ENCODE data around the gene ACIN1.

Gene ACIN1

DNA sequence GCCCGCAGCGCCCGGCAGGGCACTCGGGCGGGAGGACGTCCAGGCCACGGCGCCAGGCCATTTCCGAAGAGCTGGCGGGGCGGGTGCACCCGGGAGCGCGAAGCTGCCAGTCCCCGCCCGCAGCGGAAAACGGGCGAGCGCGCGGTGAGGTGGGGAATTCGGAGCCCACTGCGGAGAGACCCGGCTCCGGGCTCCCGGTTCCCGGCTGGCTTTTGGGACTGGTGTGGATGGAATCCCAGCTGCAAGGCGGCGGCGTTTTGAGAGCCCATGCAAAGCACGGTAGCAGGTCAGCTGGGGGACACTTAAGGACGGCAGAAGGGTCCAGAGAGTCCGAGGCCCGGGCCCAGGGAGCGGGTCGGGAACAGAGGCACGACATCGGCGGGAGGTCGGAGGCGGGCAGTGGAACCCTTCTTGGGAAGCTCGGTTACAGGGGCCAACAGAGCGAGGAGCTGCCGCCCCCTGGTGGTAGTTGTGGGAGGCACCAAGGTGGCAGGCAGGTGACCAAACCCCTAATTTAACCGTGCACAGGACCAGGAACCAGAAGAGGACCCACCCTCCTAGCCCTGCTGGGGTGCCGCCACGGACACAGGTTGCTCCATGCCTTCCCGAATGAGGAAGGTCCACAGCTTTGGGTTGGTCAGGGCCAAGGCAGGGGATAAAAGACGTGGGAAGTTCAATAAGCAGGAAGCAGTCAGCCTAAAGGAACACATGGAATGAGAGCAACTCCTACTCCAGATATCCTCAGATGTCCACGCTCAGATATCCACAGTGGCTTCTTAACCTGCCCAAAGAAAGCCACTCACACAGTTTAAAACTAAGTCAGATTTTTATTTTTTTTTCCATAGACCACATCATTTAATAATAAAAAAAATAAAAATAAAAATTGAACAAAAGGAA lies 36.9 kb downstream of the ACIN1 start:
- peak; percentile 77 for DNase-seq (ENCODE audit: low spot score)

DNA sequence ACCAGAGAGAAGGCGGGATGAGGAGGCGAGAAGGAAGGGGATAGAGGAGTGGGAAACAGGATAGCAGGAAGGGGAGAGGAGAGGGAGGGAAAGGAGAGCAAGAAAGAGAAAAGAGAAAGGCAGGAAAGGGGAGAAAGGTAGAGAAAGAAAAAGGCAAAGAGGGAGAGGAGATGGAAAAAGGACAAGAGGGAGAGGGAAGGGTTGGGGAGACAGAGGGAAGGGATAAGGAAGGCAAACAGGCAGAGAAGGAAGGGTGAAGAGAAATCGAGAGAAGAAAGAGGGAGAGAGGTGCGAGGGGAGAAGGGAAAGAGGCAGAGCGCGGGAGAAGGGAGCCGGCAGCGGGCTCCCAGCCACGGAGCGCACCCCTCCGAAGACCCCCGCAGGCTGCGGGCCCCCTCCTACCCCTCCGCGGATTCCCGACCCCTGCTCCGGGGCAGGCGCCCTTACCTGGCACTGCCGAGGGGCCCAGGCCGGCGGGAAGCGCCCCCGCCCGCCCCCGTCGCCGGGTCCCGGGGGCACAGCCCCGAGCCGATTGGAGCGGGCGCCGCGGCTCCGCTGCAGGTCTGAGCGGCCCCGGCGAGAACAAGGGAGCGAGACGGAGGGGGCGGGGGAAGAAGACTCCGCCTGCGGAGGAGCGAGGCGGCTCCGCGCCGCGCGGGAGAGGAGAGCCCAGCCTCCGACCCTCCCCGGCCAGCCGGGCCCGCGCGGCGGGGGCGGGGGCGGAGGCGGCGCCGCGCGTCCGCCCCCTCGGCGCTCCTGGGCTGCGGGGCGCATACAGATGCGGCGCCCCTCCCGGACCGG lies 37.8 kb downstream of the ACIN1 start, which contains the start of gene CDH24:
CDH24 (minus strand) TSS at position 565 of the 801 bp plus-strand sequence. CDS start 1,787 bp downstream, outside the sequence.
- DNase-seq (ENCODE audit: low spot score): peak; percentile 54

DNA sequence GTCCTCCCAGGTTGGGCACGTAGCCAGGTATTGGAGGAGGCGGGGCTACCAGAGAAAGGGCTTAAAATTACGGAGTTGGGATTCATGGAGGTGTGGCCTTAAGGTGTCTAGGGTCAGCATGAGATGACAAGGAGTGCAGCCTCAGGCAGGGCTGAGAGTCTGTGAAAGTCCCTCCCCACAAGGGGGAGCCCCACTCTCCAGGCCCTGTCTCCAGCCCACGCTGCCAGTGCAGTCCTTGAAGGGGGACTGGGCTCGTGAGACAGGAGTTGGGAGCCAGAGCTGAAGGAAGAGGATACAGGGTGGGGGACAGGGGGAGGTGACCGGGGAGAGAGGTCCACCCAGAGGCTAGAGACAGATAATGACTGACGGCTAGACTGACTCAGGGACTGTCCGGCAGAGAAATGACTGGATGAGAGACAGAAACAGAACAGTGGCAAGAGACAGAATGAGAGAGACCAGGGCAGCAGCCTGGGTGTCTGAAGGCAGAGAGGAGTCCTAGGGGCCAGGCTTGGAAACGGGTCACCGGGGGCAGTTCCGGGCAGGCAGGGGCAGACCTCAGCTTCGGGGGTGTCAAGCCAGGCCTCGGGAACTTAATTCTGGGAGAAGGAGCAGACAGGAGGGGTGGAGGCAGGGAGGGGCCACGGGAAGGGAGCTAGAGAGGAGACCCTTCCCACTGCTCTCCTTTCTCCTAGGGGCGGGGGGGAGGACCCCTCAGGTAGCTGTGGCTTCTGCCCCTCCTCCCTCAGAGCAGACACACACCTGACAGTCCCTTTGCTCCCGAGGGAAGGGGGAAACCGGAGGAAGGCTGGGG lies 38.6 kb downstream of the ACIN1 start:
- peak; percentile 57 for DNase-seq (ENCODE audit: low spot score)

DNA sequence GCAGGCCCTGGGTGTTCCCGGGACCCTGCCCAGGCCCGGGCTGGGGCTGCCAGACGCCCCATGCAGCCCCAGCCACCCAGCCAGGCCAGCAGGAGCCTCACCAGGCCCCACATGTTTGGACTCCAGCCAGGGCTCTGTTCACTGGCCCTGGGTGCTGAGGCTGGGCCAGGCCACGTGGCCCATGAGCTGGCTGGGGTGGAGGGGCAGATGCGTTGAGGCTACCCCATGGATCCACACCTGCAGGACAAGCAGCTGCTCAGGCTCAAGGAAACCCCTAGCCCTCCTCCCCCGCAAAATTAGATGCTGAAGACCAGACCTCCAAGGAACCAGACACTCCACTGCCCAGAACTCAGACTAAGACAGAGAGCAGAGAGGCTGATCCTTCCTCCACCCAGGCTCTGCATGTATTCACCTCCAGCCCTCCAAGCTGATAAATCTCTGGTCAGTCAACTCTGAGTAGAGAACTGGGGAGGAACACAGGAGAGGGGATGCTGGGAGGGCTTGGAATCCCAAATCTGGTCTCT lies 39.3 kb downstream of the ACIN1 start:
- peak; percentile 54 for DNase-seq (ENCODE audit: low spot score)

DNA sequence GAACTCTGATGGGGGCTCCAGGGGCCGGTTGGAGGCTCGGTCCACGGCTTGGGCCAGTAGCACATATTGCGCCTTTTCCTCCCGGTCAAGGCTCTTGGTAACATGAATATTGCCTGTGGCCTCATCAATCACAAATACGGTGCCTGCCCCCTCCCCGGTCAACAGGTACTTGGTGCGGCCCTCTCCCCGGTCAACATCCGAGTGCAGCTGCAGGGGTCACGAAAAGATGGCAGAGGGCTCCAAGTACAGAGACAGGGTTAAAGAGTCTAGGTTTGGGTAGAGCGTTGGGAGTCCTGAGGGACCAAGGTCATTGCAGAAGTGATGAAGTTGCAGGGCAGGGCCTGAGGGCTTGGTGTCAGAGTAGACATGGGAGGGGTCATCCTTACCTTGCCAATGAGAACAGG lies 39.8 kb downstream of the ACIN1 start:
- DNase-seq (ENCODE audit: low spot score): no peak

DNA sequence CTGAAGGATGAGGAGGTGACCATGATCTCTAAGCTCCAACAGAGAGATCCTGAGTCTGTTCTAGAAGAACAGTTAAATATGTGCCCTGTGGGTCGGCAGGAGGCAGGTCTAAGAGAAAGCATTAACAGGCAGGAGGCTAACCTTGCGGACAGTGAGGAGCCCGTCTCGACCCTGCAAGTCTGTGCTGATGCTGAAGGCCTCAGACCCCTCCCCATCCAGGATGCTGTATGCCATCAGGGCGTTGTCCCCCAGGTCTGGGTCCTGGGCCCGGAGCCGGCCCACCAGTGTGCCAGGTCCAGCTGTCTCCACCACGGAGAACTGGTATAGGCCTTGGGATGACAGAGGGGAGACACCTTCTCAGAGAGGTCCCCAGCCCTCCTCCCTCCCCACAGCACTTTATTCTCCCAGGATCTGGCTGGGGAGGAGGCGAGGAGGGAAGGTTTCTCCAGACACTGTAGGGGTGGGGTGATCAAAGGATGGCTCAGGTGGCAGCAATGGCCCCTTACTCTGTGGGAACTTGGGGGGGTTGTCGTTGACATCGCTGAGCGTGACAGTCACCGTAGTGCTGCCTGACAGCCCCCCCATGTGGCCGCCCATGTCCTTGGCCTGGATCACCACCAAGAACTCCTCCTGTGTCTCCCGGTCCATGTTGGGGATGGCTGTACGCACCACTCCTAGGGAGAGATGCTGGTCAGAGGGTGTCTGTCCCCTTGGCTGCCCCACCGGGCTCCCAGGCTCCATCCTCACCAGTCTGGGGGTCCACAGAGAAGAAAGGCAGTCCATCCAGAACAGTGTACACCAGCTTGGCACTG lies 40.7 kb downstream of the ACIN1 start:
- no peak for DNase-seq (ENCODE audit: low spot score)

DNA sequence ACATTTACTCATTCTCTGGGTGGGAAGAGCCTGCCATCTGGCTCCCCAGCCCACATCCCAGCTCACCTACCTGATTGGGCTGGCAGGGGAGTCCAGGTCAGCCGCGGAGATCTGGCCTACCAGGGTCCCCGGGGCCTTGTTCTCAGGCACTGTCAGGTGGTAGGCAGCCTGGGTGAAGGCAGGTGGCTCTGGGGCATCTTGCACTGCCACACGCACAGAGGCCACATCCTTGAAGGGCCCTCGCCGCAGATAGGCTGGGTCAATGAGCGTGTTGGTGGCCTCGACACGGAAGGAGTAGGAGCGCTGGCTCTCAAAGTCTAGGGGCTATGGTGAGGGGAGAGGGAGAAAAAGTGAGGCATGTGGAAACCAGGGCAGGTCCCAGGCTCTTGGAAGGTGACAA lies 41.5 kb downstream of the ACIN1 start:
- DNase-seq (ENCODE audit: low spot score): no peak

DNA sequence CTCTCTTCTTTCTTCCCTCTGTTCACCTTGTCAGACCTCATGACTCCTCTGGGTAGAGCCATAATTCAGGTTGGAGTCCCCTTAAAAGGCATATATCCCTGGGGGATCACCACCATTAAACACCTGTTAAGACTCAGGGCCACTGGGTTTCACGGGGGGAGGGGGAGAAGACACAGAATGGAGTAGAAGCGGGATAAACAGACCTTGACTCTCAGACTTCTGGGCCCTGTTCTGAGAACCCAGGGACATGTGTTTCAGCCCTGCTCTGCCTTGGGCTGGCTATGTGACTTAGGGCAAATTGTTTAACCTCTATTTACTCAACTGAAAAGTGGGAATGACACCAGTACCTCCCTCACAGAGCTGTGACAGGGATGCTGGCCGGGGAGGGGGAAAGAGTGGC lies 42.3 kb downstream of the ACIN1 start:
- no peak for DNase-seq (ENCODE audit: low spot score)

DNA sequence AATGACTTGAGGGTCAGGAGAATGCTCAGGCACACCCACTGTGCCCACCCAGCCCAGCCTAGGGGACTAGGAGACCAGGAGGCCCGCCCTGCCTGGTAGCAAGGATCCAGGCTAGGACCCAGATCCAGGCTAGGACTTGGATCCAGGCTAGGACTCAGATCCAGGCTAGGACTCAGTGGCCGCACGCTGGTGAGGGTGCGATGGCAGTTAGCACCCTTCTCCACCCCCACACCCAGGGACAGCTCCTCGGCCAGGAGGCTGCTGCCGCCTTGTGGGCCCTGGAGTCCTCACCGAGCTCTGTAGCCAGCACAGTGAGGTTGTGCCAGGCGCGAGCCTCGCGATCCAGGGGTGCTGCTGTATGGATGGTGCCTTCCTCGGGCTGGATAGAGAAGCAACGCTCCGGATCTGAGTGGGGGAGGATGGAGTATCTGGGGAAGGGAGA lies 42.7 kb downstream of the ACIN1 start:
- no peak for DNase-seq (ENCODE audit: low spot score)

DNA sequence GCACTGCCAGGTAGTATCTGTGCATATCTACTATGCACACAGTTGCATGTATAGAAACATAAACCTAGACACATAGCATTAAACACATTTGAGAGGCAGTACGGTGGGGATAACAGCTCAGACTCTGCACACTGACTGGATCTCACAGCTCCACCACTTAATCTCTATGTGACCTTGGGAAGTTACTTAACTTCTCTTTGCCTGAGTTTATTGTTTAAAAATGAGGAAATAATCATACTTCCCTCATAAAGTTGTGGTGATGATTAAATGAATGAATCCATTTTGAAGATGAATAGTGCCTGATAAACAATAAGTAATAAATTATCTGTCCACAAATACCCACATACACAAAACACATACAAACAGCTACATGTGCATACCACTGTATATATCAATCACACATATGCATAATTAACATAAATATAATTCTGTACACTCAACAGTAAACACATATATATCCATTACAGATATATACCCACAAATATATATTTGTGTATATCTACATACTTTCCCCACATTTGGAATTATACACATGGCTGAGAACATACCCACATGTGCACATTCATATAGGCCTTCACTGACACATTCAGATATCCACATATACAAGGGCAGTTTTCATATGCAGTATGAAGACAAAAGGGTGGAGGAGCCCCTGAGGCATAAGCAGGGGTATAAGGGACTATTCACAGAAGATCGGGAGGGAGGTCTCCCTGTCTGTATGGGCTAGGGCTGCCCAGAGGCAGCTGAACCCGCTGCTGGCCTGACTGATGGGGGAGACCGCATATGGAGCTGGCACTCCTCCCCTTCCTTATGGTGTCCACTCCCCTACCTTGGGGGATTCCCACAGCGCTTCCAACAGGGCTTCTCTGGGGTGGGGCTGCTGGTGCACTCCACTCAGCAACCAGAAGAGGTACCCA lies 43.5 kb downstream of the ACIN1 start:
- no peak for DNase-seq (ENCODE audit: low spot score)

DNA sequence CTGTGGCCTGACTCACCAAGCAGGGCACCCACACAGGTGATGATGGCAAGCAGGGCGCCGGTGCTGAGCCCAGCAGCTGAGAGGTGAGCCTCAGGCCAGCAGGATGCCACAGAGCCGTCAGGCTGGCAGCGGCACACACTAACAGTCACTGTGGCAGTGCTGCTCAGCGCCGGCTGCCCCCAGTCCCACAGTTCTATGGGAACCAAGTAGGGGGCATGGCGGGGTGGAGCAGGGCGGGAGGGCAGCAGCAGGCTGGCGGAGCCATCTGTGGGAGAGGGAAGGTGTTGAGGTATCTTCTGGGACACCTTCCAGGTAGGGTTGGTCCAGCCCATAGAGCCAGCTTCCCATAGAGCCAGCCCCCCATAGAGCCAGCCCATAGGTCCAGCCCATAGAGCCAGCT lies 45.9 kb downstream of the ACIN1 start:
- DNase-seq (ENCODE audit: low spot score): no peak

DNA sequence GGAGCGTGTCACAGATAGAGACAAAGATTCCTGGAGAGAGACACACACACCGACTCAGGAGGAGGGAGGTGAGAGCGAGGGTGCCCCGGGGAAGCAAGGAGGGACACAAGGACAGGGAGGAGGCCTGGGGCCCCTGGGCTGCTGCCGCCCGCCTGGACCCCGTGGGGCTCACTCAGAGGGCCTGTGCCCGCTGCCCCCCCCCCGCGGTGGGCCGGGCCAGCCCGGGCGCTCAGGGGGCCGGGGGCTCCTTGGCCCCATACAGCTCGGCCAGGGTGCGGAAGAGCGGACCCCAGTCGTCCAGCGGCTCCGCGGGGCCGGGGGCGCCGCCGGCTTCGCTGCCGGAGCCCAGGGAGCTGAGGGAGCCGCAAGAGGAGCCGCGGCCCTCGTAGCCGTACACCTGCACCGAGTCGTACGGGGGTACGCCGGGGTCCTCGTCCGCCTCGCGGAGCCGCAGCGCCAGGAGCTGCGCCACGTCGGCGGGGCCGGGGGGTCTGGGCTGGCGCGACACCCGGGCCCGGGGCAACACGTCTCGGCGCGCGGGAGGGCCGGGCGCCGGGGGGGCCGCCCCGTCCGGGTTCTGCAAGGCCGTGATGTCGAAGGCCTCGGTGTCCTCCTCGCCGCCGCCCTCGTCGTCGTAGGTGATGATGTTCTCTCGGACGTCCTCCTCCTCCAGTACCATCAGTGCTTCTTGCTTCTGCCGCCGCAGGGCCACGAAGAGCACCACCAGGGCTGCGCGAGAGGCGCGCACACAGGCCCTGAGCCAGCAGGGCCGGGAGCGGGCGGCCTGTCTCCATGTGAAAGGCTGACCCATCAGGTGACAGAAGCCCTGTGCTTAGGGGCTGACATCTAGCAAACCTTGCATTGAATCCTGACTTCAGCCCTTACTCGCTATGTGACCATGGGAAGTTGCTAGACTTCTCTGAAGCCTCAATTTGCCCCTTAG lies 46.9 kb downstream of the ACIN1 start:
- no peak for DNase-seq (ENCODE audit: low spot score)

DNA sequence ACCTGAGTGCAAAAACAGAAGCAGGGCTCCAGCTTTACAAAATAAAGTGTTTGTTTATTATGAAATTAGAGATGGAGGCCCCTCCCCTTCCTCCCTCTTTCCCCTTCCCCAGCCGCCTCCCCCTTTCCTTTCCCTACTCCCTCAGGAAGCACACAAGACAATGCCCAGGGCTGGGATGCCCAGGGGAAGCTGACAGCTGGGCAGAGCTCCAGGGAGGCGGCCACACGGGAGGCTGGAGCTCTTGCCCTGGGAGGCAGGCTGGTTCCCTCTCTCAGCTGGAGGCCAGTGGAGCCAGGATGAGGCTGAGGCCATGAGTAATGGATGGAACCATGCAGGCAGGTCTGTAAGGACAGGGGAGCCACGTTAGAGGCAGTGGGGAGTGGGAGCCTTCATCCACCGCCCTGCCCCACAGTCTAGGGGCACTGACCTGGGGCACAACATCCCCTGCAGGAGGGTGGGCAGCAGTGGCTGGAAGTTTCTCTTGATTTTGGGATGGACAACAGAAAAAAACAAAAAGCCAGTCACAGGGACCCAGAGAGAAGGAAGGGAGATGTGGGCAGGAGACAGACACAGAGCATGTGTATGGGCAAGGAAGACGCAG lies 47.8 kb downstream of the ACIN1 start:
- no peak for DNase-seq (ENCODE audit: low spot score)

DNA sequence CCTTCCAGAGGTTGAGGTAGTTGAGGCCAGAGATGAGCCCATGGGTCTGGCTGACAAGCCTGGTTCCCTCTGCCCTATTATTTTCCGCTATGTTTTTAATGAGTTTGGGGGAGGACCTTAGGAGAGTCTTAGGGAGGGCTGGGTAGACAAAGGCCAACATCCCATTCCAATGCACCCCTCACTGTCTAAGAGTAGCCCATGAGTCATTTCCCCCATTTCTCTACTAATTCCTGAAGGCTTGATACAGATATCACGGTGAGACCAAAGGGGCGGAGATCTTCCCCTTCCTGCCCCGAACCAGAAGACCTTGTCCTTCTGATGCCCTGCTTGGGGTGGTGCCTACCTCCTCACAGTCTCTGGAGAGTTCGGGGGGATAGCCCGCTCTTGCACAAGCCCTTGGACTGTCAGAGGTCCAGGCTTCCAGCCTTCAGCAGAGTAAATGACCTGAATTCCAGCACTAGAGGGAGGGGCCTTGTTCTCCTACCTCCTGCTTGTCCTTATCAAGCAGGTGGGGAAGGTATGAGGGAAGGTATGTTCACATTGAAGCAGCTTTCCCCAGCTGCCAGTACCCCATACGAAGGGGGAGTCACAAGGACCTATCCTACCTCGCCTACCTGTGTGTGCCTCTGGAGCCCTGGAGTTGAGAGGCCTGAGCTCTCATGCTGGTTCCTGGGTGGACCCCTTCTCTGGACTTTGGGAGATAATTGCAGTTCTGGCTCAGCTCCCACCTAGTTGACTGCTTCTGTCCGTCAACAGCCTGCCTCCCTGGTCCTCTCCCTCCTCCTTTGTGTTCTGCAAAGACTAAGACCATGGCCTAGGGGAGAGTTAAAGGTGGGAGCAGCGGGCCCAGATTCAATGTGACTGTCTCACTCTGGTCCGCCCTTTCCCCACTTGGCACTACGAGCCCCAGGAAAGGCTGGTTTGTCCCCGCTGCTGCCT lies 49.2 kb downstream of the ACIN1 start:
- no peak for DNase-seq (ENCODE audit: low spot score)

DNA sequence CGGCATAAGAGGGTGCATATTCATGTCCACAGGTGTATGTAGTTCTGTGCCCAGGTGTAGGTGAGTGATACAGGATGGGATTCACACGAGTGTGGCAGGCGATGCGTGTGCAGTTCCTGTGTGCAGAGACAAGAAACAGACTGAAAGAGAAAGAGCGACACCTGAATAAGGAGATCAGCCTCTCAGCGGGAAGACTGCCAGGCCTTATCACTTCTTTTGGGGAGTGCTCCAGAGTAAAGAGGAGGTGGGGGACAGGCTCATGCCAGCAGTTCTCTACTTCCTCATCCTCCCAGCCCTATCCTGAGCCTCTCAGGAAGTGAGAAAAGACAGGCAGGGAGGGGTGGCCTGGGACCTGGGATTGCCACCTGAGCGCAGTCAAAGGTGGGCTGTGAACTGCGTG lies 50.1 kb downstream of the ACIN1 start:
- no peak for DNase-seq (ENCODE audit: low spot score)

DNA sequence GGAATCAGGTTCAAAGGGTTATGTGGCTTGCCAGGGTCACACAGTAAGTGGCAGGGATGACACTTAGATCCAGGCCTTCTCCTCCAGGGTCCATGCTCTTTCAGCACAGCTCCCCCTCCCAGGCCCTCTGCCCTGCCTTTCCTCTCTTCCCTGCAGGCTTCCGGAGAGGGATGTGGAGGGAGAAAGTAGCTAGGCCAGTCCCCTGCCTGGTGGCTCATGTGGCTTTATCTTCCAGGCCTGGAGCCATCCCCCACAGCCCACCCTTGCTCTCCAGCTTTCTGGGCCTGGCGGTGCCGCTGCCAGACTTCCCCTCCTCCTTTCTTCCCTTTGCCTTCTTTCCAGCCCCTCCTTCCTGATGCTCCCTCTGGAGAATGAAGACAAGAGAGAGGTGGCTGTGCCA lies 51.2 kb downstream of the ACIN1 start:
- no peak for DNase-seq (ENCODE audit: low spot score)

DNA sequence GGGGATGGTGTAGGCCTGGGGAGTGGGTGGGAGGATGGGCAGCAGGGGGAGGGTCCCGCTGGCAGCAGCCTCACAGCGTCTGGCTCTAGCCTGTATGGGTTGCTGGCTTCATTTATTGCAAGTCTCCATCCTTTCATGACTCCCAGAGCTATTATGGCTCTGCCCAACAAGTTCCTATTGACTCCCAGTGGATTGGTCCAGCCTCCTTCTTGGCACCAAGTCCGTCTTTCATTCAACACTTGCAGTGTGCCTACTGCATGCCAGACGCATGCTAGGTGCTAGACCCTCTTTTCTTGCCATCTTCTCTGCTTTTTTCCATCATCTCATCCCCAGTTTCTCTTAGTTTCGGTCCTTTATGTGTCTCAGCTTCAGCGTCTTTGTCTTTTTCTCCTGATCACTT lies 51.8 kb downstream of the ACIN1 start:
- DNase-seq (ENCODE audit: low spot score): no peak
